GM04503 (cell line): ENCODE measurements around the gene MYO3B.
"Not testable (repeated sequence)": the region's sequence is repeated elsewhere in the genome, so short reads cannot be mapped to it uniquely, and the experiment has no call there.

Experiments
- DNase-seq: peaks from one replicate; pipeline ENCODE4 v3.0.0-alpha.2; 2012; ENCODE audit warnings: low read depth

The MYO3B gene

GRCh38 chr2:170468557-170468956, 290.6 kb downstream of the MYO3B start:
- no peak for DNase-seq

GRCh38 chr2:170472498-170472897, 294.6 kb downstream of the MYO3B start:
- not testable (repeated sequence) for DNase-seq

- DNase-seq: no peak
Observed at GRCh38 chr2:170475878-170476277, 297.9 kb downstream of the MYO3B start.

GRCh38 chr2:170477630-170478029, 299.7 kb downstream of the MYO3B start:
- DNase-seq: no peak

GRCh38 chr2:170481201-170481600, 303.3 kb downstream of the MYO3B start:
- no peak for DNase-seq

DNA sequence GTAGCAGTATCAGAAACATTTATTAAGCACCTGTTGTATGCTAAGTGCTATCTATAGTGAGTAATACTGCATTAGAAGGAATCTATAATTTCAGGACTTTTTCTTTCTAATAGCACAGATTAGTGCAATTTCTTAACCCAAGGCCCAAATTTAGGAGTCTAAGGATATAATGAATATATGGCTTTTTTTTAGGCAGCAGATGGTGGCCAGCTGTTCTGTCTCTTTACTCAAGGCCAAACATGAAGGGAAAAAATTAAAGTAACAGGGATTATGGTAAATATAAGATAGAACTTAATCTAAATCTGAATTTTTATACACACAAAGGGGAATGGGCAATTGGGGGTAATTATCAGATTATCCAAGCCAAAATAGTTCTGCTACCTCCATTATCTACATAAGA, 306.6 kb downstream of the MYO3B start:
- DNase-seq: no peak

DNA sequence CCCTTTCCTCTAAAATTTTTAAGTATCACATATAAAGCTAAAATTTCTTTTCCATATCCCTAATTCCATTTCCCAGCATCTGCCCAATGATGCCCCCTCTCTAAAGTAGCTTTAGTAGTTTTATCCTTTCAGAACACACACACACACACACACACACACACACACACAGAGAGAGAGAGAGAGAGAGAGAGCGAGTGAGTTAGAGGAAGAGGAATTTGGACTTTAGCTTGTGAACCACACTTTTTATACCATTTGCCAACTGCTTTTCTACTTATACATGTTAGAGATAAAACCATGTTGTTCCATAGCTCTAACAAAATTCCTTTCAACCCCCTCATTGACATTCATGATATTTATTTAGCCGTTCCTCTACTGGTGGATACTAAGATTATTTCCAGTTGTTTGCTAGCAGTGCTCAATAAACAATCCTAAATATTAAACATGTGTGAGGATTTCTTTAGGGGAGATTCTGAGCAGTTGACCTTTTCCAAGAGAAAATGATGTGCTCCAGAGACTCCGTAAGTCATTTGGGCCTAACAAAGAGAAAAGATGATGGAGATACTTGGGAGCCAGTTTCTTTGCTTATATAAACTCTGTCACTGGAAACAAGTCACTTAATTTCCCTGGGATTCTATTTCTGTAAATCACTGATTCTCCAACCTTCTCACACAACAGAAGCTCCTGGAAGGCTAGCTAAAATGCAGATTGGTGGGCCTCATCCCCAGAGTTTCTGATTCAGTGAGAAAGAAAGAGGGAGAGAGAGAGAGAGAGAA, 307.5 kb downstream of the MYO3B start:
- DNase-seq: no peak

GRCh38 chr2:170486730-170487129, 308.8 kb downstream of the MYO3B start:
- no peak for DNase-seq

DNA sequence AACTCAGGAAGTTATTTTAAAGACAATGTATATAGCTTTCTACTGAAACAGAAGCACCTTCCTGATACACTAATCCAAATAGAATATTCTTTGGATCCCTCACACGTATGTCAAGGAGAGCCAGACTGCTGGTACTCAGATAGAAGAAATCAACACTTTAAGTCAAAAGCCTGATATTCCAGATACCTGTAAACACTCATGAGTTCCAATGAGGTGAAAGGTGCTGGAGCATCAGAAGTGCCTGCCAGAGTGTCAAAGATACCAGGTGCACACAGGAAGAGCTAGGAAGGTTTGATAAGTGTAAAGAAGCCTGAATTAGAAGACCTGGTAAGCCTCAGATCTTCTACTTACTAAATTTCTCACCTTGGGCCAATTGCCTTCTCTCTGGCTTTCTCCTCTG, 310.9 kb downstream of the MYO3B start:
- no peak for DNase-seq

DNA sequence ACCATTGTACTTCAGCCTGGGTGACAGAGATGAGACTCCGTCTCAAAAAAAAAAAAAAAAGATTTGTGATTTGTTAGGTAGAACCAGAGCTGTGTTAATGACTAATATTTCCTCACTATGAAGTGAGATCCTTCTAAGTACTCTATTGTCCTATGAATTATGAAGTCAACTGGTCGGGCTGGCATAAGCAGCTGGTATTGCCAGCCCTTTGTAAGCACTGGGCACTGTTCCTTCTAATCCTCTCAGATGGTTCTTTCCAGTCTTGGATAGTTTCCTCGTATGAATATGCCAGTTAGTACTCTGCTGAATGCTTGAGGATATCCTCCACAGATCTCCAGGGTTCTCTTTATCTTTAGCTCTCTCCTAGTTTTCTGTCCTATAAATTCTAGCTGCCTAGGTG, 314.1 kb downstream of the MYO3B start:
- DNase-seq: no peak

GRCh38 chr2:170493426-170494097, 315.6 kb downstream of the MYO3B start:
- no peak for DNase-seq

DNA sequence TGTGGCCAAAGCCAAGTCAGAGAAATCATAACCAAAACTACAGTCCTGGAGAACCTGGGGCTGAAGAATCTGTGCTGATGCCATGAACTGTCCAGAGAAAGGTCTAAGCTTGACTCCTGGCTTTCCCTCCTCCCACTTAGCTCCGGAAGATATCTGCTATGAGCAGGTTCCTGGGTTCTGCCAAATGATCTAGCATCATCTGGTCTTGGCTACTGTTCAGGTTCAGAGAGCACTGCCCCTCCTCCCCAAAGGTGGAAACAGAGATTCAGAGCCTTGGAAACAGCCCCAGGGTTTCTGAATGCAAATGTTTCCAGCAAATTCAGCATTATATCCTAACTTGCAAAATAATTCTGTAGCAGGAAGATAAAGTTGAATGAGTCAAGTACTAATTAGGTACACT, 317.9 kb downstream of the MYO3B start:
- no peak for DNase-seq

DNA sequence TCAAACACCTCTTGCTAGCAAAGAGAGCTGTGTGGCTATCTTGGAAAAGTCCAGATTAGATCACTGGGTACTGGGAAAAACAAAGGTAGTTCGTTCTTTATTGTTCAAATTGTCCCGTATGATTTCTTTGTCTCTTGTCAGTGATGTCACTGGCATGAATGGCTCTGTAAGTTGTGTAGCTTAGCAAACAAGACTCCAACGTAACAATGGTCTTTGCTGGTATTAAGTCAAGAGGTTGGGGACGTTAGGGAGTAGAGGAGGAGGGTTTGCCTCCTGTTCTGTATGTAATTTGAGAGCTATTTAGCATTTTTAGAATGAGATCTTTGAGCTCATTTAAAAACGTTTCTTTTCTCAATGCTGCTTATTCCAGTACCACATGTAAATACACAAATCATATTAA, 320.7 kb downstream of the MYO3B start:
- no peak for DNase-seq

DNA sequence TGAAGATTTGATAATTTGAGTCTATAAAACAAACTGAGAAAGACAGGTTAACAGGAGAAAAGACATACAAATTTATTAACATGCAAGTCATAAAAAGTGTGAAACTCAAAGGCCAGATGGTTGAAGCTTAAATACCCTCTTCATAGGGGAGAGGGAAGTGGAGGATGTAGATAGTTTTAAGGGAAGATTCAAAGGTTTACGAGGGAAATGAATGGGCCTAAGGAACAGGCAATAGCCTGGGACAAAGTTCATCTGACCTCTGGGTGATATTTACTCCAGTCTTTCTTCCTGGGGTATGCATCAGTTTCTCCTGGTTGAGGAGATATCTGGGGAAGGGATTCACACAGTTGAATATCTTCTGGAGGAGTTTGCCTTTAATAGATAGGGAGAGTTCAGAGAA, 322.2 kb downstream of the MYO3B start:
- DNase-seq: no peak

- no peak for DNase-seq
Observed at GRCh38 chr2:170500770-170501169, 322.8 kb downstream of the MYO3B start.

GRCh38 chr2:170501421-170502043, 323.6 kb downstream of the MYO3B start:
- no peak for DNase-seq

- no peak for DNase-seq
Observed at GRCh38 chr2:170502361-170503130, 324.6 kb downstream of the MYO3B start.

- DNase-seq: no peak
Observed at GRCh38 chr2:170503563-170503962, 325.6 kb downstream of the MYO3B start.

- no peak for DNase-seq
Observed at GRCh38 chr2:170503971-170504809, 326.2 kb downstream of the MYO3B start.

DNA sequence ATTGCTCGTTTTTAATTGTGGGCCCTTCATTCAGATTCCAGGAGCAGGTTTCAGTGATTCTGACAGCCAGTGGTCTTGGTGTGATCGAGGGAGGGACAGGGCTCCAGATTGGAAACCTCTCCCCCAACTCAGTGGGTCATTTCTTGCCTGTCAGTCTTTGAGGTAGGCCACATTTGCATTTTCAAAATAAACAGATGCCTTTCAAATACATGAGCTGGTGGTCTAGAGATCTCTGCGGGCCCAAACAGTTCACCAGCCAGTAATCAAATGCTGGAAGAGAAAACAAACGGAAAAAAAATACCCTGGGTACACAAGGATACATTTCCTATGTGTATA, 326.8 kb downstream of the MYO3B start:
- no peak for DNase-seq

- DNase-seq: no peak
Observed at GRCh38 chr2:170505631-170506275, 327.8 kb downstream of the MYO3B start.
